HG03342 (cell line): Measurements from ENCODE around the gene VAX1.
"Not testable (repeated sequence)": the region's sequence is repeated elsewhere in the genome, so short reads cannot be mapped to it uniquely, and the experiment has no call there.

Experiments used
- ATAC-seq: cut with Tn5 transposase; IDR thresholded peaks from one replicate; pipeline ENCODE4 v1.9.1; 2021; ENCODE audit warnings: mild to moderate bottlenecking, moderate library complexity; ENCODE audit not compliant: unreplicated experiment

VAX1 gene

GRCh38 chr10:117137911-117138642 is at the start of gene VAX1:
VAX1 (minus strand) TSS chr10:117138270; CDS start chr10:117138056, 214 bp downstream.
- no peak for ATAC-seq

- ATAC-seq = no peak
Observed at GRCh38 chr10:117186832-117187615, 49.0 kb upstream of the VAX1 start.

GRCh38 chr10:117185817-117186216 is 47.7 kb upstream of the VAX1 start:
- ATAC-seq = not testable (repeated sequence)

- no peak for ATAC-seq
Observed at GRCh38 chr10:117184821-117185220, 46.8 kb upstream of the VAX1 start.

- no peak for ATAC-seq
Observed at GRCh38 chr10:117184296-117184695, 46.2 kb upstream of the VAX1 start.

GRCh38 chr10:117178190-117178589 is 40.1 kb upstream of the VAX1 start:
- no peak for ATAC-seq

- peak; percentile 63 for ATAC-seq
Observed at GRCh38 chr10:117175901-117176534, 37.9 kb upstream of the VAX1 start.

GRCh38 chr10:117175215-117175900 is 37.3 kb upstream of the VAX1 start:
- ATAC-seq = peak; percentile 34

- ATAC-seq = peak; percentile 75
Observed at GRCh38 chr10:117174439-117175214, 36.6 kb upstream of the VAX1 start.

GRCh38 chr10:117170244-117170643 is 32.2 kb upstream of the VAX1 start:
- ATAC-seq = no peak

GRCh38 chr10:117169480-117169879 is 31.4 kb upstream of the VAX1 start:
- no peak for ATAC-seq

GRCh38 chr10:117168729-117169128 is 30.7 kb upstream of the VAX1 start:
- no peak for ATAC-seq

- peak; percentile 85 for ATAC-seq
Observed at GRCh38 chr10:117167789-117168674, 30.0 kb upstream of the VAX1 start.

GRCh38 chr10:117167346-117167788 is 29.3 kb upstream of the VAX1 start:
- no peak for ATAC-seq

- no peak for ATAC-seq
Observed at GRCh38 chr10:117166418-117167345, 28.6 kb upstream of the VAX1 start.

- no peak for ATAC-seq
Observed at GRCh38 chr10:117165538-117166417, 27.7 kb upstream of the VAX1 start.
